Gastroesophageal sphincter (tissue), 4 donors: ENCODE results near the gene GPATCH3. TPM values are rescaled to one million over a fixed set of nuclear protein-coding genes. Genes with fewer than 3 reads are reported as not detected.

Source experiments
- ATAC-seq: fragments of 150-250 bp; one replicate; pipeline ENCODE4 v1.9.1; 2016; ENCODE audit warnings: mild to moderate bottlenecking, moderate library complexity
- H3K27ac ChIP-seq, 4 donors: fragments of 200-600 bp; sonication (generic) in 3 of 4; 1 replicate in 3 of 4; 2 replicates in 1 of 4; pipeline ENCODE4 v1.5.1; 2016 to 2019
- H3K27me3 ChIP-seq: fragments of 200-600 bp; sonication (generic); one replicate; pipeline ENCODE4 v1.5.1; 2019
- H3K36me3 ChIP-seq, 2 donors: fragments of 200-600 bp; sonication (generic); one replicate each; pipeline ENCODE4 v1.5.1; 2019; ENCODE audit warnings: control low read depth in 1 of 2
- H3K4me1 ChIP-seq, 3 donors: fragments of 200-600 bp; sonication (generic); 1 replicate in 2 of 3; 2 replicates in 1 of 3; pipeline ENCODE4 v1.5.1; 2016 to 2019; ENCODE audit warnings: control low read depth in 2 of 3
- H3K4me3 ChIP-seq, 2 donors: fragments of 200-600 bp; sonication (generic); one replicate each; pipeline ENCODE4 v1.5.1; 2019; ENCODE audit warnings: mild to moderate bottlenecking in 1 of 2, moderate library complexity in 1 of 2
- H3K9me3 ChIP-seq, 3 donors: fragments of 200-600 bp; sonication (generic); one replicate each; pipeline ENCODE4 v1.5.1; 2017 to 2019; ENCODE audit warnings: control low read depth in 2 of 3
- CTCF ChIP-seq, 4 experiments: fragments of 200-600 bp in 2 of 4; fragments of 450-650 bp in 2 of 4; sonication (generic) in 1 of 4; IDR thresholded peaks; one replicate each; pipeline ENCODE4 v1.5.1; 2017 to 2019; ENCODE audit warnings: antibody characterized with exemption in 4 of 4, mild to moderate bottlenecking in 2 of 4, moderate library complexity in 2 of 4
- EP300 ChIP-seq: sonication (generic); formaldehyde crosslinking; IDR thresholded peaks from one replicate; pipeline ENCODE4 v1.6.1; 2017; ENCODE audit warnings: antibody characterized with exemption, mild to moderate bottlenecking
- POLR2A ChIP-seq, 2 donors: fragments of 450-650 bp; IDR thresholded peaks; one replicate each; pipeline ENCODE4 v1.6.1; 2017; ENCODE audit warnings: antibody characterized with exemption in 2 of 2, mild to moderate bottlenecking in 2 of 2, moderate library complexity in 1 of 2
- POLR2AphosphoS5 ChIP-seq: sonication (generic); formaldehyde crosslinking; IDR thresholded peaks from one replicate; pipeline ENCODE4 v1.6.1; 2017; ENCODE audit warnings: antibody characterized with exemption
- WGBS, 2 donors: methylation state at CpG; one replicate each; pipeline ENCODE4 v1.1.5; 2018; ENCODE audit warnings: low coverage in 1 of 2; 5-methylcytosine and 5-hydroxymethylcytosine counted together
- total RNA-seq, 4 donors: library from RNA; depleted of rRNA; stranded (reverse); fragments of >200 nt; gene quantifications; one replicate each; pipeline ENCODE4 v1.1.0, GENCODE V29; 2016

The GPATCH3 gene
- total RNA-seq, 4 donors from 2014 or later = 5.1 to 21.6 (median 14.4) TPM

GRCh38 chr1:26909951-26910342 is 9.7 kb upstream of the GPATCH3 start:
- H3K27me3 ChIP-seq = no peaks in the 10 kb centered on the region
- ATAC-seq = no peak
- H3K4me3 ChIP-seq = no peak overlapping the region
- no peak overlapping the region for H3K27ac ChIP-seq
- no peaks in the 10 kb centered on the region for H3K36me3 ChIP-seq
- H3K9me3 ChIP-seq = no peaks in the 10 kb centered on the region
- H3K4me1 ChIP-seq = no peaks in the 10 kb centered on the region
- WGBS, 2 donors = 64% methylated on average over 2 of the region's 3 CpGs; no CpG with 5 or more reads in 1 of the 2 donors
- TF ChIP-seq CTCF (IDR thresholded peaks at IDR 0.05) = no peak
- no peak for TF ChIP-seq POLR2A (IDR thresholded peaks at IDR 0.05)
- TF ChIP-seq EP300 = no peak
- no peak for TF ChIP-seq POLR2AphosphoS5

GRCh38 chr1:26907071-26907917 is 7.0 kb upstream of the GPATCH3 start:
- 52 to 61% methylated on average over 4 to 5 of the region's 6 CpGs for WGBS, 2 donors
- TF ChIP-seq POLR2A (IDR thresholded peaks at IDR 0.05) = no peak
- no peak for TF ChIP-seq CTCF (IDR thresholded peaks at IDR 0.05)
- TF ChIP-seq POLR2AphosphoS5 = no peak
- TF ChIP-seq EP300 = no peak
- ATAC-seq = no peak

GRCh38 chr1:26900815-26901511 is 696 bp upstream of the GPATCH3 start:
- no peak for TF ChIP-seq CTCF (IDR thresholded peaks at IDR 0.05)
- TF ChIP-seq EP300 = no peak
- no peak for TF ChIP-seq POLR2AphosphoS5
- TF ChIP-seq POLR2A (IDR thresholded peaks at IDR 0.05) = no peak

More at GRCh38 chr1:26907071-26907917, 7.0 kb upstream of the GPATCH3 start:
- Histone ChIP-seq H3K9me3 (no peaks in the 10 kb centered on the region), H3K4me3 (no peak overlapping the region), H3K4me1 (no peaks in the 10 kb centered on the region), H3K27me3 (no peaks in the 10 kb centered on the region), H3K27ac (no peak overlapping the region), H3K36me3 (no peaks in the 10 kb centered on the region)

GRCh38 chr1:26897351-26897750 is 2.9 kb downstream of the GPATCH3 start:
- H3K36me3 ChIP-seq = peaks cover 0 to 66% of the 10 kb centered on the region in 2 donors
- H3K27ac ChIP-seq = no peak overlapping the region
- 81 to 83% methylated on average over 1 to 4 of the region's 9 CpGs for WGBS, 2 donors
- no peaks in the 10 kb centered on the region for H3K27me3 ChIP-seq
- H3K4me1 ChIP-seq = peaks cover 6 to 34% (median 10%) of the 10 kb centered on the region in 3 donors
- H3K4me3 ChIP-seq = no peak overlapping the region
- no peaks in the 10 kb centered on the region for H3K9me3 ChIP-seq
- no peak for ATAC-seq
- no peak for TF ChIP-seq POLR2AphosphoS5
- no peak for TF ChIP-seq CTCF (IDR thresholded peaks at IDR 0.05)
- TF ChIP-seq POLR2A (IDR thresholded peaks at IDR 0.05) = no peak
- TF ChIP-seq EP300 = no peak

More at GRCh38 chr1:26900815-26901511, 696 bp upstream of the GPATCH3 start:
- Histone ChIP-seq H3K36me3 (peaks cover 0 to 30% of the 10 kb centered on the region in 2 donors), H3K9me3 (no peaks in the 10 kb centered on the region), H3K4me3 (peak overlapping the region; percentile 83 to 86), H3K4me1 (peaks cover 6 to 28% (median 10%) of the 10 kb centered on the region in 3 donors), H3K27ac (peak overlapping the region; percentile 79 to 86 (median 84)), H3K27me3 (no peaks in the 10 kb centered on the region)
- ATAC-seq = no peak
- 27 to 42% methylated on average over 9 to 10 of the region's 18 CpGs for WGBS, 2 donors
